Lower lobe of right lung (tissue), 2 donors: ENCODE results near the gene CASP2. TPM values are rescaled to one million over a fixed set of nuclear protein-coding genes. Genes with fewer than 3 reads are reported as not detected.

Experiments
- ATAC-seq, 2 donors: fragments of 200-7000 bp; cut with Tn5 transposase; one replicate each; pipeline ENCODE4 v1.9.1; 2020 to 2022; ENCODE audit warnings: mild to moderate bottlenecking in 2 of 2, moderate library complexity in 2 of 2
- DNase-seq: peaks from one replicate; pipeline ENCODE4 v3.0.0-alpha.2; 2020
- H3K27ac ChIP-seq: fragments of 200-600 bp; one replicate; pipeline ENCODE4 v1.8.0; 2022
- H3K27me3 ChIP-seq: fragments of 200-600 bp; one replicate; pipeline ENCODE4 v1.8.0; 2022; ENCODE audit warnings: low read depth
- H3K36me3 ChIP-seq: fragments of 200-600 bp; one replicate; pipeline ENCODE4 v1.8.0; 2022; ENCODE audit warnings: mild to moderate bottlenecking
- H3K4me1 ChIP-seq: fragments of 200-600 bp; one replicate; pipeline ENCODE4 v1.8.0; 2022
- H3K4me3 ChIP-seq: fragments of 200-600 bp; one replicate; pipeline ENCODE4 v1.8.0; 2022; ENCODE audit warnings: mild to moderate bottlenecking
- H3K9me3 ChIP-seq: fragments of 200-600 bp; one replicate; pipeline ENCODE4 v1.8.0; 2022
- CTCF ChIP-seq: fragments of 200-600 bp; IDR thresholded peaks from one replicate; pipeline ENCODE4 v1.8.0; 2022; ENCODE audit warnings: antibody characterized with exemption, mild to moderate bottlenecking
- intact Hi-C: fragments of 100-400 bp; cut with DNase I; formaldehyde crosslinking; loops from one replicate; pipeline ENCODE4 v1.11.0; 2022
- total RNA-seq: library from RNA; stranded (reverse); fragmentation: NEBNext Ultra II Directional; extraction: Animal tissue kit (Norgen Biotek cat#: 25700); gene quantifications from one replicate; pipeline ENCODE4 v1.2.1, GENCODE V29; 2021
- donor health status: DM: no; HTN: yes; CAD: no; lungs with severe emphysema.

The CASP2 gene
- total RNA-seq, 1 donor from 2014 or later, result 33.7 TPM

GRCh38 chr7:143352531-143353002 is 64.4 kb downstream of the CASP2 start:
- Histone ChIP-seq H3K4me3 (no peak overlapping the region), H3K36me3 (no peaks in the 10 kb centered on the region), H3K4me1 (no peaks in the 10 kb centered on the region), H3K9me3 (no peaks in the 10 kb centered on the region), H3K27ac (no peak overlapping the region), H3K27me3 (no peaks in the 10 kb centered on the region)
- intact Hi-C loops, result no loop called here
- no peak for ATAC-seq
- TF ChIP-seq CTCF, result no peak
- DNase-seq, result no peak

GRCh38 chr7:143354376-143354775 is 66.2 kb downstream of the CASP2 start:
- no peaks in the 10 kb centered on the region for H3K27me3 ChIP-seq
- no peak overlapping the region for H3K4me3 ChIP-seq
- intact Hi-C loops, result no loop called here
- ATAC-seq (no peak), DNase-seq (no peak)
- H3K4me1 ChIP-seq, result no peaks in the 10 kb centered on the region
- no peaks in the 10 kb centered on the region for H3K9me3 ChIP-seq
- H3K36me3 ChIP-seq, result no peaks in the 10 kb centered on the region
- TF ChIP-seq CTCF, result no peak
- no peak overlapping the region for H3K27ac ChIP-seq

- TF ChIP-seq CTCF, result no peak
- ATAC-seq (peak; percentile 70 to 80), DNase-seq (no peak)
- no peaks in the 10 kb centered on the region for H3K36me3 ChIP-seq
- H3K27ac ChIP-seq, result no peak overlapping the region
- no peaks in the 10 kb centered on the region for H3K9me3 ChIP-seq
- no peaks in the 10 kb centered on the region for H3K4me1 ChIP-seq
- H3K27me3 ChIP-seq, result no peaks in the 10 kb centered on the region
- intact Hi-C loops, result no loop called here
- no peak overlapping the region for H3K4me3 ChIP-seq
Observed at GRCh38 chr7:143354965-143355364, 66.8 kb downstream of the CASP2 start.

GRCh38 chr7:143355450-143356385 is 67.6 kb downstream of the CASP2 start:
- no peak for DNase-seq

GRCh38 chr7:143356414-143357050 is 68.4 kb downstream of the CASP2 start:
- peaks cover 2% of the 10 kb centered on the region for H3K4me1 ChIP-seq
- ATAC-seq (no peak), DNase-seq (no peak)
- intact Hi-C loops, result no loop called here
- no peak for TF ChIP-seq CTCF
- peaks cover 10% of the 10 kb centered on the region for H3K27me3 ChIP-seq
- no peaks in the 10 kb centered on the region for H3K36me3 ChIP-seq
- no peak overlapping the region for H3K4me3 ChIP-seq
- H3K9me3 ChIP-seq, result no peaks in the 10 kb centered on the region
- H3K27ac ChIP-seq, result no peak overlapping the region

More at GRCh38 chr7:143355450-143356385, 67.6 kb downstream of the CASP2 start:
- intact Hi-C loops, result no loop called here
- Histone ChIP-seq H3K4me1 (no peaks in the 10 kb centered on the region), H3K4me3 (no peak overlapping the region), H3K27ac (no peak overlapping the region), H3K36me3 (no peaks in the 10 kb centered on the region), H3K9me3 (no peaks in the 10 kb centered on the region), H3K27me3 (peaks cover 3% of the 10 kb centered on the region)
- no peak for ATAC-seq
- TF ChIP-seq CTCF, result no peak

Other genes with a start within 250 kb of the CASP2 start
- not detected for gene OR6V1, start 236.0 kb upstream of the CASP2 start, total RNA-seq
- gene PIP, start 156.3 kb upstream of the CASP2 start, total RNA-seq, result 12.6 TPM
- not detected for gene TAS2R39, start 104.9 kb upstream of the CASP2 start, total RNA-seq
- not detected for gene TAS2R40, start 66.3 kb upstream of the CASP2 start, total RNA-seq
- 152 TPM for gene GSTK1, start 24.9 kb upstream of the CASP2 start, total RNA-seq
- gene TMEM139, start 3.4 kb upstream of the CASP2 start, total RNA-seq, result 25.9 TPM
- not detected for gene CLCN1, start 27.8 kb downstream of the CASP2 start, total RNA-seq
- gene FAM131B, start 74.4 kb downstream of the CASP2 start, total RNA-seq, result 0.53 TPM
- 231 TPM for gene ZYX, start 93.0 kb downstream of the CASP2 start, total RNA-seq
- gene EPHA1, start 120.5 kb downstream of the CASP2 start, total RNA-seq, result 9.0 TPM
- gene TAS2R60, start 155.1 kb downstream of the CASP2 start, total RNA-seq, result not detected
- gene TAS2R41, start 189.5 kb downstream of the CASP2 start, total RNA-seq, result not detected